ENCODE measurements around the gene PLPPR3. TPM values are rescaled to one million over a fixed set of nuclear protein-coding genes. Genes with fewer than 3 reads are reported as not detected.
A peak's percentile ranks its signal among the peaks of the same experiment; 100 is the strongest.

PLPPR3 gene
- total and polyA plus RNA-seq, 2 donors (not counting 1 experiment from before 2014, with no cell fraction given): 0.19 to 2.5 TPM

- peak overlapping the region; percentile 11 for H3K4me2 ChIP-seq (ENCODE audit: extremely low read depth, insufficient read depth, low read length)
- no peaks in the 10 kb centered on the region for H3K9me3 ChIP-seq (ENCODE audit: control insufficient read depth, insufficient read depth, low read depth, low read length)
- no peaks in the 10 kb centered on the region for H3K79me2 ChIP-seq (ENCODE audit: control insufficient read depth, insufficient read depth, low read length)
- H3K27ac ChIP-seq (ENCODE audit: insufficient read depth, low read length): peak overlapping the region; percentile 39
- no peaks in the 10 kb centered on the region for H3K27me3 ChIP-seq (ENCODE audit: control insufficient read depth, insufficient read depth, low read length)
- H3K4me1 ChIP-seq (ENCODE audit: control insufficient read depth, extremely low read depth, insufficient read depth, low read length): peaks cover 10% of the 10 kb centered on the region
- H4K20me1 ChIP-seq (ENCODE audit: control insufficient read depth, extremely low read depth, insufficient read depth, low read length): no peaks in the 10 kb centered on the region
- no peak for TF ChIP-seq EZH2 (IDR thresholded peaks at IDR 0.05; ENCODE audit: low read length, missing control alignments)
- TF ChIP-seq CTCF (conservative IDR thresholded peaks at IDR 0.05 in 1 of 2, IDR thresholded peaks at IDR 0.05 in 1 of 2; ENCODE audit: low read depth in 1 of 2, low read length in 2 of 2): no peak
- DNase-seq (ENCODE audit: low read depth in 2 of 2): peak; percentile 33 to 75
- H3K9ac ChIP-seq (ENCODE audit: insufficient read depth, low read length): peak overlapping the region; percentile 8
- H2AFZ ChIP-seq (ENCODE audit: low read length): peak overlapping the region; percentile 55
- no peaks in the 10 kb centered on the region for H3K36me3 ChIP-seq (ENCODE audit: control insufficient read depth, insufficient read depth, low read length)
- H3K4me3 ChIP-seq (replicated peaks in 1 of 4; ENCODE audit: control extremely low read depth in 1 of 4, insufficient read depth in 1 of 4, low read depth in 3 of 4, low read length in 4 of 4): no peak overlapping the region
Observed at GRCh38 chr19:782185-782877, 39.4 kb downstream of the PLPPR3 start.

GRCh38 chr19:781800-782184 lies 40.0 kb downstream of the PLPPR3 start:
- no peak for DNase-seq (ENCODE audit: low read depth in 2 of 2)
- Histone ChIP-seq H3K4me2 (ENCODE audit: extremely low read depth, insufficient read depth, low read length) (no peak overlapping the region), H3K9me3 (ENCODE audit: control insufficient read depth, insufficient read depth, low read depth, low read length) (no peaks in the 10 kb centered on the region), H3K27me3 (ENCODE audit: control insufficient read depth, insufficient read depth, low read length) (no peaks in the 10 kb centered on the region), H3K36me3 (ENCODE audit: control insufficient read depth, insufficient read depth, low read length) (no peaks in the 10 kb centered on the region), H2AFZ (ENCODE audit: low read length) (no peak overlapping the region), H3K4me3 (replicated peaks in 1 of 4; ENCODE audit: control extremely low read depth in 1 of 4, insufficient read depth in 1 of 4, low read depth in 3 of 4, low read length in 4 of 4) (no peak overlapping the region), H3K27ac (ENCODE audit: insufficient read depth, low read length) (no peak overlapping the region), H4K20me1 (ENCODE audit: control insufficient read depth, extremely low read depth, insufficient read depth, low read length) (no peaks in the 10 kb centered on the region), H3K4me1 (ENCODE audit: control insufficient read depth, extremely low read depth, insufficient read depth, low read length) (peaks cover 10% of the 10 kb centered on the region), H3K79me2 (ENCODE audit: control insufficient read depth, insufficient read depth, low read length) (no peaks in the 10 kb centered on the region), H3K9ac (ENCODE audit: insufficient read depth, low read length) (no peak overlapping the region)
- no peak for TF ChIP-seq CTCF (conservative IDR thresholded peaks at IDR 0.05 in 1 of 2, IDR thresholded peaks at IDR 0.05 in 1 of 2; ENCODE audit: low read depth in 1 of 2, low read length in 2 of 2)
- TF ChIP-seq EZH2 (IDR thresholded peaks at IDR 0.05; ENCODE audit: low read length, missing control alignments): no peak

- no peaks in the 10 kb centered on the region for H3K36me3 ChIP-seq (ENCODE audit: control insufficient read depth, insufficient read depth, low read length)
Observed at GRCh38 chr19:780935-781334, 40.8 kb downstream of the PLPPR3 start.

More at GRCh38 chr19:780935-781334, 40.8 kb downstream of the PLPPR3 start:
- Histone ChIP-seq H2AFZ (ENCODE audit: low read length) (no peak overlapping the region), H3K9ac (ENCODE audit: insufficient read depth, low read length) (no peak overlapping the region), H3K4me2 (ENCODE audit: extremely low read depth, insufficient read depth, low read length) (no peak overlapping the region), H3K27ac (ENCODE audit: insufficient read depth, low read length) (no peak overlapping the region), H3K4me1 (ENCODE audit: control insufficient read depth, extremely low read depth, insufficient read depth, low read length) (peaks cover 10% of the 10 kb centered on the region), H3K9me3 (ENCODE audit: control insufficient read depth, insufficient read depth, low read depth, low read length) (no peaks in the 10 kb centered on the region), H3K27me3 (ENCODE audit: control insufficient read depth, insufficient read depth, low read length) (no peaks in the 10 kb centered on the region), H4K20me1 (ENCODE audit: control insufficient read depth, extremely low read depth, insufficient read depth, low read length) (no peaks in the 10 kb centered on the region), H3K4me3 (replicated peaks in 1 of 4; ENCODE audit: control extremely low read depth in 1 of 4, insufficient read depth in 1 of 4, low read depth in 3 of 4, low read length in 4 of 4) (no peak overlapping the region), H3K79me2 (ENCODE audit: control insufficient read depth, insufficient read depth, low read length) (no peaks in the 10 kb centered on the region)
- DNase-seq (ENCODE audit: low read depth in 2 of 2): no peak
- TF ChIP-seq CTCF (conservative IDR thresholded peaks at IDR 0.05 in 1 of 2, IDR thresholded peaks at IDR 0.05 in 1 of 2; ENCODE audit: low read depth in 1 of 2, low read length in 2 of 2): no peak
- TF ChIP-seq EZH2 (IDR thresholded peaks at IDR 0.05; ENCODE audit: low read length, missing control alignments): no peak
